HFF-Myc (cell line): Measurements from ENCODE around the gene TMEM171.

Source experiments
- DNase-seq: peaks from one replicate; pipeline ENCODE4 v3.0.0-alpha.2; 2011; ENCODE audit warnings: low read depth; ENCODE audit errors: extremely low read depth
- H3K4me3 ChIP-seq: replicated peaks from 2 replicates; pipeline ENCODE4 v1.5.1; 2011; ENCODE audit warnings: low read depth, mild to moderate bottlenecking, control low read depth, low read length
- TF ChIP-seq, protein P1 (sequence below): IDR thresholded peaks from 2 replicates; pipeline ENCODE4 v1.5.1; 2012; ENCODE audit warnings: mild to moderate bottlenecking, low read depth, low read length, control low read depth; ENCODE audit errors: missing control alignments

The TMEM171 gene

DNA sequence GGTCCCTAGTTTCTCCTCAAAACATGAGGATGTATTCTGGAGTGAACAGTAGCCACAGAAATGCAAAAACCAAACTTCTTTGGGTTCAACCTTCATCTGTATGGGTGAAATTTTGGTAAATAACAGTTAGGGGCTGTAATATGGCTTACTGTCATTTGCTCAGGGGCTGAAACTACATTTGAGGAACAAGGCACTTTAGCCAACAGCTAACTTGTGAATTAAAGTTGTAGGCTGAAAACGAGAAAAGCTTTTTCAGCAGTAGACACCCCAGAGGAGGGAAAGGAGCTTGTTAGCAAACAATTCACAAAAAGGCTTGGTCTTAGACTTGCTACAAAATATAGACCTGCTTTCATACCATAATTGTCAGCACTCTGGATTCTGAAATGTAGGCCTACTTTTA lies 6.6 kb downstream of the TMEM171 start:
- no peak for DNase-seq

GRCh38 chr5:73129143-73129542 lies 8.8 kb downstream of the TMEM171 start:
- DNase-seq, result no peak
- TF ChIP-seq, protein P1, sequence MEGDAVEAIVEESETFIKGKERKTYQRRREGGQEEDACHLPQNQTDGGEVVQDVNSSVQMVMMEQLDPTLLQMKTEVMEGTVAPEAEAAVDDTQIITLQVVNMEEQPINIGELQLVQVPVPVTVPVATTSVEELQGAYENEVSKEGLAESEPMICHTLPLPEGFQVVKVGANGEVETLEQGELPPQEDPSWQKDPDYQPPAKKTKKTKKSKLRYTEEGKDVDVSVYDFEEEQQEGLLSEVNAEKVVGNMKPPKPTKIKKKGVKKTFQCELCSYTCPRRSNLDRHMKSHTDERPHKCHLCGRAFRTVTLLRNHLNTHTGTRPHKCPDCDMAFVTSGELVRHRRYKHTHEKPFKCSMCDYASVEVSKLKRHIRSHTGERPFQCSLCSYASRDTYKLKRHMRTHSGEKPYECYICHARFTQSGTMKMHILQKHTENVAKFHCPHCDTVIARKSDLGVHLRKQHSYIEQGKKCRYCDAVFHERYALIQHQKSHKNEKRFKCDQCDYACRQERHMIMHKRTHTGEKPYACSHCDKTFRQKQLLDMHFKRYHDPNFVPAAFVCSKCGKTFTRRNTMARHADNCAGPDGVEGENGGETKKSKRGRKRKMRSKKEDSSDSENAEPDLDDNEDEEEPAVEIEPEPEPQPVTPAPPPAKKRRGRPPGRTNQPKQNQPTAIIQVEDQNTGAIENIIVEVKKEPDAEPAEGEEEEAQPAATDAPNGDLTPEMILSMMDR, result no peak
- H3K4me3 ChIP-seq, result no peak overlapping the region

More for the DNA sequence above, 6.6 kb downstream of the TMEM171 start:
- H3K4me3 ChIP-seq, result no peak overlapping the region
- TF ChIP-seq, protein P1, result no peak

DNA sequence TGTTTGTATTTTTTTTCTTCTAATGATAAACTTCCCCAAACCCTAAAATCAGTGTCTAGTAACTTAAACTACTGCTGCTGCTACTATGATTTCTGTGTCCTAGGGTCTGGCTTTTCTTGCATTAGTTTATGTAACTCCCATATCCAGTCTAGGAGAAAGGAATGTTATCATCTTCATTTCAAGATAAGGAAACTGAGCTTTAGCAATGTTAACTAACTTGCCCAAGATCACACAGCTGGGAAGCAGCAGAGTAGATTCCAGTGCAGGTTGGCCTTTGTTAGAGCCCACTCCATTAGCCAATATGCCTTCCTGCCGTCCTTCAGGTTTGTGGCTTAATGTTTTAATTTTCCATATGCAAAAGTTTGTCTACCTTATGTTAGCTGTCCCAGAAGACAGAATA lies 10.4 kb downstream of the TMEM171 start:
- TF ChIP-seq, protein P1, result no peak
- H3K4me3 ChIP-seq, result no peak overlapping the region

DNA sequence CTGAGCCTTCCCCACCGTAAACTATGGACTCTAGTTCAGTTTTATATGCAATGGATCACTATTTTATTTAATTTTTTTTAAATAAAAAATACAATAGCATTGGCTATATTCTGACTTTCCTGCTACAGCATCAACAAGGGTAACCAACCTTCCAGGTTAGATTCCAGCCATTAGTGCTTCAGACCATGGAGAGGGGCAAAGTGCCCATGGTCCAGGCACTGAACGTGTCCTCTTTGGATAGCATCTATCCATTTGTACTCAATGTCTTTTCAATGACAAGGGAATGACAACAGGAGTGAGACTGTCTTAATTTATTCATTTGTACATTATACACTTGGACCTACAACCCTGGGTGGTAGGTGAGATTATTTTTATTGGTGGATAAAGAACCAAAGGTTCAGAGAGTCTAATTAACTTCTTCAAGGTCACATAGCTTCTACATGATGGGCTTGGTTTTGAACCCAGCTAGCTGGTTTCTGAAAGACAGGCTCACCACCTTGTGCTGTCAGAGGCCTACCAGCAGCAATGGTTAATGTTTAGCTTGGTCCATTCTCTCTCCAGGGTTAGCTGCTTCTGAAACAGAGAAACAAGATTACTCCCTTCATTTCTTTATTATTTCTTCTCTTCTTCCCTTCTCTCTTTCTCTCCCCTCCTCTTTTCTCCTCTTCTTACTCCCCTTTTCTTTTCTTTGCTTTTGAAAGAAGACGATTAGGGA lies 11.5 kb downstream of the TMEM171 start:
- no peak overlapping the region for H3K4me3 ChIP-seq
- TF ChIP-seq, protein P1, result no peak
- no peak for DNase-seq

More for the DNA sequence above, 10.4 kb downstream of the TMEM171 start:
- DNase-seq, result no peak

DNA sequence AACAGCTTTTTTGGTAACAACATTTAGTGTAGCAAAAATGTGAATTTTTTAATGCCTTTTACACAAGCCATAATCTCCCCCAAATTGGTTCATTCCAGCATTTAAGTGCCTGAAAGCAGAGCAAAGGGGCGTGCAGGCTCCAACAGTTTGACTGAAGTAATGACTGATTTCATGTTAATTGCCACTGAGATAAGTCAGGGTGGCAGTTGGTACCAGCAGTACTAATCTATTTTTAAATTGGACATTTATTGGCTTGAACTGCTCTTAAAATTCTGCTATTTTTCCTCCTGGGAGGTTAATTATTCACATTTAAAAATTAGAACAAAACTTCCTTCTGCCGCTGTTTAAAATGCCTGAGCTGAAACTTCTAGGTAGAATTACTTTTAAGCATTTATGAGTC lies 12.4 kb downstream of the TMEM171 start:
- H3K4me3 ChIP-seq, result no peak overlapping the region
- no peak for DNase-seq
- TF ChIP-seq, protein P1, result no peak

DNA sequence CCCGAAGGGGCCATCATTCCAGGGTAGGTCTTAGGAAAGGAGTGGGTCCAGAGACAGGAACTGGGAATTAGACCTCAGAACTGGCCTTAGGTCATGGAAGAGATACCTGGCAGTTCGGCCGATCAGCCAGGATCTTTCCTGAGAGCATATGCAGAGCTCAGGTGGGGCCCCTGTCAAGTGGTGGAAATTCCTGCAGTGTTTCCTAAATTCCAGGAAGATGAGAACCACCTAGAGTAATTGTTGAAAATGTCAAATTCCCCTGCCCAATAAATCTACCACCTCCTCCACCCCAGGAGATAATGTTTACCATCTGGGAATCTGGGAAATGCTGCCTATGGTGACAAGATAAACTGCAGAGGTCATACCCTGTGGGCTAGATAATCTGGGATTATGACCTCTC lies 14.6 kb downstream of the TMEM171 start:
- DNase-seq, result no peak
- H3K4me3 ChIP-seq, result no peak overlapping the region
- TF ChIP-seq, protein P1, result no peak

- H3K4me3 ChIP-seq, result no peak overlapping the region
- TF ChIP-seq, protein P1, result peak; percentile 64
- DNase-seq, result peak; percentile 43
Observed at GRCh38 chr5:73135429-73136054, 15.2 kb downstream of the TMEM171 start.
